ENCODE measurements around the gene NUP93. TPM values are rescaled to one million over a fixed set of nuclear protein-coding genes. Genes with fewer than 3 reads are reported as not detected.

Gene NUP93
- total RNA-seq, 1 donor from 2014 or later = 111 TPM

- no peaks in the 10 kb centered on the region for H3K4me1 Mint-ChIP-seq
- no peaks in the 10 kb centered on the region for H3K9me3 Mint-ChIP-seq
- H3K27ac Mint-ChIP-seq = no peak overlapping the region
- no peak for TF ChIP-seq CTCF (IDR thresholded peaks at IDR 0.05)
- ChIA-PET CTCF (interaction anchor here (1.2 kb wide), 1 partner anchor 195 kb away, joined by 4 read pairs; no protein-coding TSS in a partner anchor), POLR2A (no interaction called here)
- H3K27me3 Mint-ChIP-seq = peaks cover 4% of the 10 kb centered on the region
- no peak overlapping the region for H3K4me3 Mint-ChIP-seq
- intact Hi-C loops (cut with micrococcal nuclease) = loop anchor here (10.0 kb wide), 2 partner anchors 354 to 394 kb away; no protein-coding TSS in a partner anchor
- DNase-seq (no peak), ATAC-seq (ENCODE audit: low read depth) (no peak)
- no peaks in the 10 kb centered on the region for H3K36me3 Mint-ChIP-seq (ENCODE audit: low read depth)
These were observed 21.1 kb upstream of the NUP93 start for GRCh38 chr16:56708525-56709442.

DNA sequence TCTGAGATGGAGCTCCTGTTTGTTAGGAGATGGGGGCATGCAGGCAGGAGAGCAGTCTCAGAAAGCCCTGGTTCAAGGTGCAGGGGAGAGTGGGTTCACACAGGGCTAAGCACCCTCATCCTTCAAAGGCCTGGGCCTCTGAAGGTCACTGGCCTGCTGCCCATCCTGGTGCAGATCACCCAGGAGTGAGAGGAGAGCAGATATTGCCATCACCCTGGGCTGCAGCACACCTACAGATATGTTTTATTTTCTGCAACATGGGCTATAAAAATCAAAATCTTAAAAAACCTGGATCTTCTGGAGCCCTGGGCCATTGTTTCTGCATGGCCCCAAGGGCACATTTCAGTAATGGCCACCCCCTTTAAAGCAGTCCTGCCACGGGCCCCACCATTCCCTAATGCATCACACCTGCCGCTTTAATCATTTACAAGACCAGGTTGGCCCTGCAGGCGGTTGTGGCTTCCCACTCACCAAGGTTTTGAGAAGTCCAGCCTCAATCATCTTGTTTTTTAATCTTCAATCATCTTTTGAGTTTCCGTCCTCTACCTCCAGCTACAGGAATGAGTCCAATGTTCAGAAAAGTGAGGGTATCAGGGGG is 20.4 kb upstream of the NUP93 start:
- ChIA-PET CTCF (no interaction called here), POLR2A (no interaction called here)
- Mint-ChIP-seq H3K9me3 (no peaks in the 10 kb centered on the region), H3K27ac (no peak overlapping the region), H3K4me3 (no peak overlapping the region), H3K27me3 (peaks cover 4% of the 10 kb centered on the region), H3K4me1 (no peaks in the 10 kb centered on the region), H3K36me3 (ENCODE audit: low read depth) (no peaks in the 10 kb centered on the region)
- no peak for DNase-seq
- TF ChIP-seq CTCF (IDR thresholded peaks at IDR 0.05) = no peak
- ATAC-seq (ENCODE audit: low read depth) = no peak
- intact Hi-C loops (cut with micrococcal nuclease) = loop anchor here (10.0 kb wide), 2 partner anchors 355 to 395 kb away; no protein-coding TSS in a partner anchor

GRCh38 chr16:56710181-56710737 is 19.7 kb upstream of the NUP93 start:
- ATAC-seq (ENCODE audit: low read depth) (no peak), DNase-seq (no peak)
- Mint-ChIP-seq H3K9me3 (no peaks in the 10 kb centered on the region), H3K4me3 (no peak overlapping the region), H3K4me1 (no peaks in the 10 kb centered on the region), H3K36me3 (ENCODE audit: low read depth) (no peaks in the 10 kb centered on the region), H3K27ac (no peak overlapping the region), H3K27me3 (peaks cover 4% of the 10 kb centered on the region)
- CTCF ChIA-PET = no interaction called here
- POLR2A ChIA-PET = no interaction called here
- intact Hi-C loops (cut with micrococcal nuclease) = no loop called here
- no peak for TF ChIP-seq CTCF (IDR thresholded peaks at IDR 0.05)

GRCh38 chr16:56711862-56712261 is 18.1 kb upstream of the NUP93 start:
- TF ChIP-seq CTCF (IDR thresholded peaks at IDR 0.05) = no peak
- ATAC-seq (ENCODE audit: low read depth) (no peak), DNase-seq (no peak)
- ChIA-PET POLR2A (no interaction called here), CTCF (no interaction called here)
- Mint-ChIP-seq H3K4me1 (no peaks in the 10 kb centered on the region), H3K27ac (no peak overlapping the region), H3K4me3 (no peak overlapping the region), H3K27me3 (peaks cover 4% of the 10 kb centered on the region), H3K9me3 (no peaks in the 10 kb centered on the region), H3K36me3 (ENCODE audit: low read depth) (no peaks in the 10 kb centered on the region)
- intact Hi-C loops (cut with micrococcal nuclease) = no loop called here

GRCh38 chr16:56713794-56714193 is 16.1 kb upstream of the NUP93 start:
- no peak for TF ChIP-seq CTCF (IDR thresholded peaks at IDR 0.05)
- CTCF ChIA-PET = no interaction called here
- H3K36me3 Mint-ChIP-seq (ENCODE audit: low read depth) = no peaks in the 10 kb centered on the region

More at GRCh38 chr16:56713794-56714193, 16.1 kb upstream of the NUP93 start:
- DNase-seq (no peak), ATAC-seq (ENCODE audit: low read depth) (no peak)
- Mint-ChIP-seq H3K4me1 (no peaks in the 10 kb centered on the region), H3K27me3 (peaks cover 5% of the 10 kb centered on the region), H3K4me3 (no peak overlapping the region), H3K27ac (no peak overlapping the region), H3K9me3 (no peaks in the 10 kb centered on the region)
- intact Hi-C loops (cut with micrococcal nuclease) = no loop called here
- POLR2A ChIA-PET = no interaction called here
